HCT116 (cell line): Measurements from ENCODE around the gene SLC1A6. TPM values are rescaled to one million over a fixed set of nuclear protein-coding genes. Genes with fewer than 3 reads are reported as not detected.

Experiments
- ATAC-seq: fragments of 200-7000 bp; cut with Tn5 transposase; 2 replicates; pipeline ENCODE4 v1.9.1; 2020; ENCODE audit warnings: mild to moderate bottlenecking, moderate library complexity
- BruUV-seq: library from RNA; stranded (reverse); fragments of 400-500 nt; replicated peaks from 2 replicates; lab custom pipeline; 2021; lab: Mats Ljungman, UMichigan
- CTCF ChIA-PET: fragments of 300-600 bp; sonication (Branson Sonifier 250); formaldehyde crosslinking; loops from one replicate; lab custom pipeline; 2021; ENCODE audit warnings: antibody characterized with exemption; lab: Charles Lee
- POLR2A ChIA-PET: fragments of 300-600, 350-600 bp; sonication (Branson Sonifier 250); formaldehyde crosslinking; loops from one replicate; lab custom pipeline; 2021; ENCODE audit warnings: antibody characterized with exemption; lab: Charles Lee
- RAD21 ChIA-PET, 2 experiments: fragments of 300-600 bp; sonication (Branson Sonifier 250); formaldehyde crosslinking; loops; one replicate each; lab custom pipeline; 2023; ENCODE audit warnings: low total read pairs in 2 of 2; ENCODE audit not compliant: uncharacterized antibody in 2 of 2, unreplicated experiment in 2 of 2, low non-redundant PET in 1 of 2; lab: Charles Lee
- DNase-seq: peaks from one replicate; pipeline ENCODE4 v3.0.0-alpha.2; 2010; ENCODE audit warnings: low read depth, low spot score
- H2AFZ ChIP-seq: fragments of 200-600 bp; shearing (Covaris generic), sonication (generic); 2 replicates; pipeline ENCODE4 v1.6.1; 2017; ENCODE audit warnings: low read depth, mixed run types, mixed read lengths, antibody characterized with exemption, low read length; ENCODE audit not compliant: poor library complexity, severe bottlenecking
- H3K27ac ChIP-seq: 2 replicates; pipeline ENCODE4 v1.5.1; 2012; ENCODE audit warnings: low read depth, low read length
- H3K27me3 ChIP-seq: fragments of 200-600 bp; sonication (generic); 2 replicates; pipeline ENCODE4 v1.6.1; 2016; ENCODE audit warnings: mixed run types, low read length, mixed read lengths; ENCODE audit not compliant: insufficient read depth
- H3K36me3 ChIP-seq, 2 experiments: fragments of 200-500 bp in 1 of 2; fragments of 200-600 bp in 1 of 2; sonication (Bioruptor generic) in 1 of 2; sonication (generic) in 1 of 2; 2 replicates each; pipeline versions ENCODE4 v1.5.1 to v1.6.1; 2014 to 2016; ENCODE audit warnings: low read length in 2 of 2, inconsistent platforms in 1 of 2, mixed read lengths in 1 of 2, mixed run types in 1 of 2; ENCODE audit not compliant: insufficient read depth in 2 of 2, control insufficient read depth in 1 of 2
- H3K4me1 ChIP-seq, 2 experiments: fragments of 200-600 bp in 1 of 2; sonication (generic) in 1 of 2; 2 replicates each; pipeline versions ENCODE4 v1.5.1 to v1.6.1; 2012 to 2017; ENCODE audit warnings: low read length in 2 of 2, inconsistent platforms in 1 of 2, mild to moderate bottlenecking in 1 of 2, mixed read lengths in 1 of 2, mixed run types in 1 of 2, moderate library complexity in 1 of 2; ENCODE audit not compliant: insufficient read depth in 2 of 2, control insufficient read depth in 1 of 2
- H3K4me2 ChIP-seq: fragments of 200-600 bp; sonication (generic); 2 replicates; pipeline ENCODE4 v1.6.1; 2017; ENCODE audit warnings: mixed run types, low read length, mixed read lengths
- H3K4me3 ChIP-seq, 2 experiments: fragments of 200-600 bp in 1 of 2; sonication (generic) in 1 of 2; replicated peaks in 1 of 2; 2 replicates each; pipeline ENCODE4 v1.5.1; 2011 to 2016; ENCODE audit warnings: low read length in 2 of 2, control low read depth in 1 of 2, low read depth in 1 of 2, mild to moderate bottlenecking in 1 of 2, mixed read lengths in 1 of 2, mixed run types in 1 of 2
- H3K79me2 ChIP-seq: fragments of 200-600 bp; sonication (generic); 2 replicates; pipeline ENCODE4 v1.6.1; 2017; ENCODE audit warnings: mild to moderate bottlenecking, mixed run types, low read length, moderate library complexity, mixed read lengths; ENCODE audit not compliant: insufficient read depth
- H3K9ac ChIP-seq: fragments of 200-600 bp; sonication (generic); 2 replicates; pipeline ENCODE4 v1.6.1; 2016; ENCODE audit warnings: low read length, mixed read lengths
- H3K9me2 ChIP-seq: fragments of 200-600 bp; sonication (generic), shearing (Covaris generic); 2 replicates; pipeline ENCODE4 v1.6.1; 2017; ENCODE audit warnings: mixed run types, mild to moderate bottlenecking, moderate library complexity; ENCODE audit not compliant: insufficient read depth
- H3K9me3 ChIP-seq, 2 experiments: fragments of 200-500 bp in 1 of 2; fragments of 200-600 bp in 1 of 2; sonication (Bioruptor generic) in 1 of 2; sonication (generic) in 1 of 2; 2 replicates each; pipeline ENCODE4 v1.6.1; 2014 to 2017; ENCODE audit warnings: low read length in 2 of 2, mixed read lengths in 2 of 2, inconsistent platforms in 1 of 2, low read depth in 1 of 2, mild to moderate bottlenecking in 1 of 2, mixed run types in 1 of 2, moderate library complexity in 1 of 2; ENCODE audit not compliant: control insufficient read depth in 1 of 2, insufficient read depth in 1 of 2
- H4K20me1 ChIP-seq: fragments of 200-600 bp; sonication (generic), shearing (Covaris generic); 2 replicates; pipeline ENCODE4 v1.6.1; 2017; ENCODE audit warnings: mixed run types, mild to moderate bottlenecking, moderate library complexity; ENCODE audit not compliant: insufficient read depth
- CBX3 ChIP-seq: IDR thresholded peaks from 2 replicates; pipeline ENCODE4 v1.6.1; 2012; ENCODE audit warnings: low read depth
- CEBPB ChIP-seq: IDR thresholded peaks from 2 replicates; pipeline ENCODE4 v1.6.1; 2012; ENCODE audit warnings: low read depth
- ELF1 ChIP-seq: IDR thresholded peaks from 2 replicates; pipeline ENCODE4 v1.6.1; 2012; ENCODE audit warnings: low read depth, borderline replicate concordance
- EZH2 ChIP-seq: fragments of 200-600 bp; sonication (generic); IDR thresholded peaks from 2 replicates; pipeline ENCODE4 v1.6.1; 2017; ENCODE audit warnings: antibody characterized with exemption, mixed run types
- EZH2phosphoT487 ChIP-seq: fragments of 200-600 bp; IDR thresholded peaks from 2 replicates; pipeline ENCODE4 v1.6.1; 2018; ENCODE audit warnings: antibody characterized with exemption, borderline replicate concordance
- FOSL1 ChIP-seq: IDR thresholded peaks from 2 replicates; pipeline ENCODE4 v1.6.1; 2012; ENCODE audit warnings: low read depth
- POLR2A ChIP-seq: IDR thresholded peaks from 2 replicates; pipeline ENCODE4 v1.7.0; 2011; ENCODE audit warnings: borderline replicate concordance; ENCODE audit not compliant: insufficient read depth, insufficient read length; ENCODE audit errors: extremely low read depth
- POLR2AphosphoS5 ChIP-seq: IDR thresholded peaks from 2 replicates; pipeline ENCODE4 v1.6.1; 2011; ENCODE audit warnings: mild to moderate bottlenecking, low read depth, low read length, moderate library complexity
- RAD21 ChIP-seq: IDR thresholded peaks from 2 replicates; pipeline ENCODE4 v1.6.1; 2012; ENCODE audit warnings: low read depth, mild to moderate bottlenecking
- REST ChIP-seq: IDR thresholded peaks from 2 replicates; pipeline ENCODE4 v1.6.1; 2012; ENCODE audit warnings: low read depth
- SIN3A ChIP-seq: IDR thresholded peaks from 2 replicates; pipeline ENCODE4 v1.6.1; 2012; ENCODE audit warnings: low read depth
- SP1 ChIP-seq: IDR thresholded peaks from 2 replicates; pipeline ENCODE4 v1.6.1; 2012; ENCODE audit warnings: low read depth
- SRF ChIP-seq: IDR thresholded peaks from 2 replicates; pipeline ENCODE4 v1.6.1; 2012; ENCODE audit warnings: low read depth
- TCF7L2 ChIP-seq: IDR thresholded peaks from 2 replicates; pipeline ENCODE4 v1.7.0; 2011; ENCODE audit warnings: borderline replicate concordance, inconsistent platforms; ENCODE audit not compliant: insufficient read depth, insufficient read length; ENCODE audit errors: extremely low read depth
- ZBTB33 ChIP-seq: IDR thresholded peaks from 2 replicates; pipeline ENCODE4 v1.6.1; 2011; ENCODE audit warnings: mild to moderate bottlenecking, low read length, moderate library complexity; ENCODE audit not compliant: insufficient replicate concordance; ENCODE audit errors: extremely low read depth
- ZNF274 ChIP-seq: fragments of 200-500 bp; sonication (Bioruptor generic); IDR thresholded peaks from 2 replicates; pipeline ENCODE4 v1.6.1; 2014; ENCODE audit warnings: mild to moderate bottlenecking, low read depth, low read length, inconsistent platforms
- intact Hi-C: fragments of 100-400 bp; cut with micrococcal nuclease; formaldehyde crosslinking; loops from 2 replicates; pipeline ENCODE4 v1.10.0; 2022
- total RNA-seq: library from RNA; stranded (reverse); gene quantifications from one replicate; pipeline ENCODE4 v1.2.1, GENCODE V29; 2021; ENCODE audit not compliant: unreplicated experiment
- TF ChIP-seq, protein P1 (sequence below): IDR thresholded peaks from 2 replicates; pipeline ENCODE4 v1.6.1; 2012

SLC1A6 gene
- total RNA-seq, 1 experiment from 2014 or later, result not detected

DNA sequence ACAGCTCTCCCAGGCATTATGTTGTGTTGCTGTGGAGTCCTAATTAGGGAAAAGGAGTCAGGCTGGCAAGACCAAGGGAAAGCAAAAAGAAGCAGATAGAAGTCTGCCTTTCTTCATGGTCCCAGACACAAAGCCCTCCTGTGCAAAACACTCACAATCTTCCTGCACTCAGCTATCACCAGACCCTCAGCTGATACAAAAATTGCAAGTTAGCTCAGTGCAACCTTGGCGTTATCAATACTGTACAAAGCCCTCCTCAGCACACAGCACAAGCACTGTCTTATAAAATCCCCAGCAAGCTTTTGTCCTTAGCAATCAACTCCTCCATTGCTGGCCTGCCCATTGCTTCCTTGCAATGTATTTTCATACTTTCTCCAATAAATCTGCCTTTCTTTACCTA lies 35.2 kb downstream of the SLC1A6 start:
- Histone ChIP-seq H3K4me3 (no peak overlapping the region), H3K9ac (no peak overlapping the region), H3K4me2 (no peak overlapping the region), H3K4me1 (no peaks in the 10 kb centered on the region), H3K79me2 (no peaks in the 10 kb centered on the region), H3K9me2 (no peaks in the 10 kb centered on the region), H4K20me1 (no peaks in the 10 kb centered on the region), H3K9me3 (no peaks in the 10 kb centered on the region), H3K27me3 (peaks cover 7% of the 10 kb centered on the region; the same call in 1 of the 2 replicates), H3K36me3 (no peaks in the 10 kb centered on the region), H2AFZ (no peak overlapping the region), H3K27ac (no peak overlapping the region)
- ChIA-PET POLR2A (interaction anchor here (1.2 kb wide), 1 partner anchor 16 kb away, joined by 3 read pairs; no protein-coding TSS in a partner anchor), CTCF (no interaction called here), RAD21 (no interaction called here)
- no peak for TF ChIP-seq ELF1
- no peak for TF ChIP-seq SIN3A
- TF ChIP-seq, protein P1, sequence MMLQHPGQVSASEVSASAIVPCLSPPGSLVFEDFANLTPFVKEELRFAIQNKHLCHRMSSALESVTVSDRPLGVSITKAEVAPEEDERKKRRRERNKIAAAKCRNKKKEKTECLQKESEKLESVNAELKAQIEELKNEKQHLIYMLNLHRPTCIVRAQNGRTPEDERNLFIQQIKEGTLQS, result no peak
- TF ChIP-seq EZH2phosphoT487, result no peak
- TF ChIP-seq ZNF274, result no peak
- TF ChIP-seq SRF, result no peak
- TF ChIP-seq RAD21, result no peak
- no peak for TF ChIP-seq EZH2
- TF ChIP-seq TCF7L2, result no peak
- no peak for TF ChIP-seq REST
- no peak for TF ChIP-seq FOSL1
- no peak for TF ChIP-seq ZBTB33
- no peak for TF ChIP-seq CEBPB
- no peak for TF ChIP-seq SP1
- no peak for TF ChIP-seq POLR2A
- no peak for TF ChIP-seq CBX3
- no peak for TF ChIP-seq POLR2AphosphoS5
- BruUV-seq, result no TSS peak
- intact Hi-C loops, result no loop called here
- ATAC-seq (no peak), DNase-seq (no peak)
